ENCODE measurements around the gene NFATC1.

Gene NFATC1

DNA sequence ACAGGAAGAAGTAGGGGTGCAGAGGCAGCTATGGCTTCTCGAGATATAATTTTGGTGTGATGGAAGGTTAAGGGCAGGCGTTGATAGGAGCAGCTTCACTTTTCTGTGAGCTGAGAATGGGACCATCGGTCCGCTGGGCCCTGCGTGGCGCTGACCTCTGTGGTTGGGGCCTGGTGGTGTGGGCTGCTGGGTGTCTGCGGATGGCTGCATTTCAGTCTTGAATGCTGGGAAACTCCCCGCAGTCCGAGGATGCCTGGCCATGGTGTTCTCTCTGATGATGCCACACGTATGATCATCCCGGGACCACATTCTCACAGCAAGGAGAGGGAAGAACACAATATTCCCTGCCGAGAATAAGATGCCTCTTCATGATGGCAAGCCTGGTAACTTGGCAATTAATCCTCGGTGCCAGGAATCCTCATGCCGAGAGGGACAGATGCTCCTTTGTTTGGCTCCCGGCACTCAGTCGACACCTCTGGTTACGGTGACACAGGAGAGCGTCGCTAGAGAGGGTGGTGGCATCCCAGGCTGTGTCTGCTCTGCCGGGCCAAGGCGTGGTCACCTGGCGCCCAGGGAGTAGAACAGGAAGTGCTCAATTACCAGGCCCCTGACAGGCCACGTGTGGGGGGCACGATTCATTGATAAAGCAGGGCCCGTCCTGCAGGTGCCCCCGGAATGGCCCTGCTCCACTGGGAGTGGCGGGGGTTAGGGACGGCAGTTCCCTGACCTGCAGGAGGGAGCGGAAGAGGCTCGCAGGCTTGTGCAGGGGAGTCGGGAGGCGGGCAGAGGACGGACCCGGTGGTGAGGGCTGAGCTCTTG lies 164.5 kb downstream of the NFATC1 start:
- no peak for DNase-seq

DNA sequence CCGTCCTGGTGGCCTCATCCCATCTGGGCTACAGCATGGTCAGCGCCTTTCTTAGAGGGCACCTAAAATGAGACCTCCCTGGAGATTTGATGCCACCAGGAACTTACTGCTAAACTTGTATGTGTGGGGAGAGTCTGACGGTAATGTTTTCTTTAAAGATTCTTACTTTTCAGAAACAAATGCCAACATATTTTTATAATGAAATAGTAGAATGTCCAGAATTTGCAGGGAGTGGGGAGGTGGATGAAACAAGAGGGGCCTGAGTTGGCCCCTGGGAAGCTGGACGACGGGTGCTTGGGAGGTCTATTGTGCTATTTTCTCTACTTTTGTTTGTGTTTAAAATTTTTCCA lies 165.1 kb downstream of the NFATC1 start:
- no peak for DNase-seq

DNA sequence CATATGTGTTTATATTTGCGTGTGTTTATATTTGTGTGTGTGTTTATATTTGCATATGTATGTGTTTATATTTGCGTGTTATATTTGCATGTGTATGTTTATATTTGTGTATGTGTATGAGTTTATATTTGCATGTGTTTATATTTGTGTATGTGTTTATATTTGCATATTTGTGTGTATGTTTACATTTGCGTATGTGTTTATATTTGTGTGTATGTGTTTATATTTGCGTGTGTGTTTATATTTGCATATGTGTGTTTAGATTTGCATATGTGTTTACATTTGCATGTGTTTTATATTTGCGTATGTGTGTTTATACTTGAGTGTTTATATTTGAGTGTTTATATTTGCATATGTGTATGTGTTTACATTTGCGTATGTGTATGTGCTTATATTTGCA lies 168.2 kb downstream of the NFATC1 start:
- no peak for DNase-seq

DNA sequence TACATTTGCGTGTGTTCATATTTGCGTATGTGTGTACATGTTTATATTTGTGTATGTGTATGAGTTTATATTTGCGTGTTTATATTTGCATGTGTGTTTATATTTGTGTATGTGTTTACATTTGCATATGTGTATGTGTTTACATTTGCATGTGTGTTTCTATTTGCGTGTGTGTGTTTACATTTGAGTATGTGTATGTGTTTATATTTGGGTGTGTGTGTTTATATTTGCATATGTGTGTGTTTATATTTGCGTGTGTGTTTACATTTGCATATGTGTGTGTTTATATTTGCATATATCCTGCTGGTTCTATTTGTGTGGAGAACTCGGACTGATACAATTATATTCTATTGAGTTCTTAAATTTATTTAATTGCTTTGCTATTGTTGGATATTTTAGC lies 168.7 kb downstream of the NFATC1 start:
- no peak for DNase-seq

DNA sequence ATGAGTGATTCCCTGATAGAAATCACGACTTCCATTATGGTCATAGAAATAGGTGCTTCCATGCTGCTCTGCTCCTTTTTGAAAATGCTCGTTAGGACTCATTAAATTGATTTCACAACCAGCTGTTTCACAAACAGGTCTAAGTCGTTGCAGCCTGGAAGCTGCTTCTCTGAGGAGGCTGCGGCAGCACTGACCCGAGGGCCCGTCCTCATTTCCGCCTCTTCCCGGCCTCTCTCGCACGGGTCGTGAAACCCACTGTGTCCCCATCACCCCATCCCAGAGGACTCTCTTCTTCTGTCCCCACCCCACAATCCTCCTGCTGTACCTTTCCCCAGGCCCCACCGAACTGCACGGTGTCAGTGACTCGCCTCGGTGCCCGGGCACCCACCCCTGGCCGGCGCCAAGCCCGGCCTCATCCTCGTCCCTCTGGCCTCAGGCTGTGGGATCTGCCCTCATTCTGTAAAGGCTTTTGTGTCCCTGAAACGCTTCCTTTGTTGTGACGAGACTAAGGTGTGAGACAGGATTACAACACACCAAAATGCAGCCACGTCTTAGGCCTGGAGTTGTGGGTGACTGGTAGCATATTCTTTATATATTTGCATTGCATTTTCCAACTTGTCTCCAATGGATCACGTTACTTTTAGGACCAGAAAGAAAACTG lies 171.2 kb downstream of the NFATC1 start:
- no peak for DNase-seq

DNA sequence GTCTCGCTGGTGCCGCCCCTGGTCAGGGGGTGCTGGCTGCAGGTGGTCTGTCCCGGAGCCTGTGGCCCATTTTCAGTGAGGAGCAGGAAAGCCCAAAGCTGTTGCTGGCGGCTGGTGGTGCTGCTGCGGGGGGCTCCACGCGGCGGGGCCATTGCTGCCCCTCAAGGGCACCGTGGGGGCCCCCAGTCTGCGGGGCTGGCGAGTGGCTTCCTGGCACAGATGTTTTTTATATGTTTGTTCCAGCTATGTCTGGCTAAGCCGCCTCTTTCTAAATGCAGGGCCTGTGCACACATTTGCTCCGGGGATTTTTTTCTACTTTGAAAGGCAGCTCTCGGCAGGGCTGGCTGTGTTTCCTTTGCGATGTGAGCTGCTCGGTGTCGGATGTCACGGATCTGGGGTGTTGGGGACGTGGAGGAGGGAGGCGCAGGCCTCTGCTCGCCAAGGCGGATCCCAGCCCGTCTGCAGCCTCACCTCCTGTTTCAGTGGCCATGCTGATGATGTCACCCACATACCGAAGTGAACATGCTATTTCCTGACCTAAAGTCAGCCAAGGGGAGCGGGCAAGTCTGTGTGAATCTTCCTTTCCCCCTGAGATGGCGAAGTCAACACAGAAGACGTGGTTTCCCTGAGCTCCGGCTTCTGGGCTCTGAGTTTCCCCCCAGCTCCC lies 171.9 kb downstream of the NFATC1 start:
- DNase-seq, result no peak

DNA sequence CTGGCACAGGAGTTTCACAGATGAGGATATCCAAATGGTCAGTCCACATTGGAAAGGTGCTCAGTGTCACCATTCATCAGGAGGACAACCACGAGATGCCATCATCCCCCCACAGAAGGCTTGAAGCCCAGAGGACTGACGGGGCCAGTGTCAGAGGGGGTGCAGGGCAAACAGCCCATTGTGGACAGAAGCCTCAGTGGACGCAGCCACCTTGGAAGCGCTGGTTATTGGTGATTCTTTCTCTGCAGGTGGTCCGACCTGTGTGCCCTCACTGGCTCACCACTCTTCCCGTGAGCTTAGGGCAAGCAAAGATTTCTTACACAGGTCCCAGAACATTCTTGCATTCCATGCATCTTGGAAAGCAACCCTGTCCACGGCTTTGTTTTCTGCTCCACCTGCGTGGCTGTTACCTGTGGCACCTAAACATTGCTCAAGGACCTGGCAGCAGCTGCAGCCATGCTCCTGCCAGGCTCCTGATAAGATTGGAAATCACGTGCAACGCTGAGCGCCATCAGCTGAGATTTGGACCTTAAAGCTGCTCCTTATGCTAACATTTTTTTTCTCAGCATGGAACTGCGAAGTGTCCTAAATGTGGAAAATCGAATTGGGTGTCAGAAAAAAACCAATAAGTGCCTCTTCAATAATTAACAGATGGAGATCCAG lies 172.9 kb downstream of the NFATC1 start:
- no peak for DNase-seq

DNA sequence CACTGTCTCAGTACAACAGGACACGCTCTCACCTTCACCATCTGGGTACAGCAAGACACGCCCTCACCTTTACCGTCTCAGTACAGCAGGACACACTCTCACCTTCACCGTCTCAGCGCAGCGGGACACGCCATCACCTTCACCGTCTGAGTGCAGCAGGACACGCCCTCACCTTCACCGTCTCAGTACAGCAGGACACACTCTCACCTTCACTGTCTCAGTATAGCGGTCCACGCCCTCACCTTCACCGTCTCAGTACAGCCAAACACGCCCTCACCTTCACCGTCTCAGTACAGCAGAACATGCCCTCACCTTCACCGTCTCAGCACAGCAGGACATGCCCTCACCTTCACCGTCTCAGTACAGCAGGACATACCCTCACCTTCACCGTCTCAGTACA lies 174.0 kb downstream of the NFATC1 start:
- no peak for DNase-seq

DNA sequence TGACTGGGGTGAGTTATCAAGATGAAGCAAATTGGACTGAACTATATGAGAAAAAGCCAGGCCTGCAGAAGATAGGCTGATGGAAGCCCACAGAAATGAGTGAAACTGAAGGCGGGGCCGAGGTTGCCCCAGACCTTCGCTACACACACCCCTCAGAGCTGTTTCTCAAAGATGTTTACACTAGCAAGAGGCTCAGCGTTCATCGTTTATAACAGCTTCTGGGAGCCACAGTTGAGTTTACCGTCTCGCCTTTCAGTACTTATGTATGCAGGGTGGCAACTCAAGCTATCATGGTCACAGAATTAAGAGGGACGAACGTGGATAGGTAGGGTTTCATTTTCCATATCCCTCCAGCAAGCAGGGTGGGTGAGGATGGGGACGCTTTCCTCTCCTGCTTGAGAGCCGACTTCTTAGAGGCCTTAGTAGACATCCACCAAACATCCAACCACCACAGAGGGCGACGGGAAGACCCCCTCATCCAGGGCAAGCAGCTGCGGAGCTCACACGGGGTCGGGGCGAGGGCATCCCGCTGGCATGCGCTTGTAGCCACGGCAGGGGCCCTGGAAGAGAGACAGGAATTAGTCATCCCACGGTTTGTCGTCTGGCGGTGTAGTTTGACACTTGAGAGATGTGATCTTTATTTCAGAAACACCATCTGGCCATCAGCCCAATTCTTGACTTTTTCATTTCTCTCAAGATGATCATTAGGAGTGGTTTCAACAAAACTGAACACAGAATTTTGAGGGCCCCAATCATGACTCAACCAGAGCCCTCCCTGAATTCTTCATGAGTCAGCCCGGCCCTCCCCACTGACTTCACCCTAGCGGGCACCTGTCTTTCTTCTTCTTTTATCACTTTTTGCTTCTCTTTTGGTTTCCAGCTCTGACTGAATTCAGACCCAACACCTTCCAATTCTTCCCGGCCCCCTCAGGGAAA lies 174.8 kb downstream of the NFATC1 start:
- DNase-seq, result no peak

DNA sequence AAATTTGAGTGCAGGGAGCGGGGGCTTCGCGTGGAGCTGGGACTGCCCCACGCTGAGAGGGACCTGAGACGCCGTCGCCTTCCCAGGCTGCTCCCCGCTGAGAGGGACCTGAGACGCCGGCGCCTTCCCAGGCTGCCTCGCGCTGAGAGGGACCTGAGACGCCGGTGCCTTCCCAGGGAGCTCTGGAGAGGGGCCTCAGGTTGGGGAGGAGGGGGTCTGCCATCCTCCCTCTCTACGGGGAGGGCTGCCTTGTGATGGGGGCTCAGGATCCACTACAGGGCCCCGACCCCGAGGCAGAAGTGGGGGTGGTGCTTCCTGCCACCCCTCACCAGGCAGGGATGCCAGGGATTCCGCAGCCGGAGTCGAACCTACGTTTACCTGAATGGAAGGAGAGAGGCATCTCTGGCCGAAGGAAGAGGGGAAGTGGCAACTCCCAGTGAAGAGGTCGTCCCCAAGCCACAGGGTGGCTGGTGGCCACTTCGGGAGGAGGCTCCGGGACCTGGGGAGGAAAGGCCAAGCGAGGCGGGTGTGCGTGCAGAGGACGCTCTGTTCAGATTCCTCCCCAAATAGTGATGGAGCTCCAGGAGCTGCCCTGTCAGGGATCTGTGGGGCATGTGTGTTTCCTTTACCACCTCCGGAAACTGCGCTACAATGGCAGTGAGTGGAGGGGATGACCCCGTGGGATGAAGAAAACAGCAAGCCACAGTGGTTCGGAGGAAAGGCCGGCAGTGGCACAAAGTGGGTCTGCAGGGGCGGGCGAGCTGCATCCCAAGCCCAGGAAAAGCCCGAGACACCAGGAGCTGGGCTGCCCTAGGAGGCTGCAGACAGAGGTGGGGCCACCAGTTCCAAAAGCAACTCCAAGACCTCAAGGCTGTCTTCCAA lies 175.7 kb downstream of the NFATC1 start:
- no peak for DNase-seq

DNA sequence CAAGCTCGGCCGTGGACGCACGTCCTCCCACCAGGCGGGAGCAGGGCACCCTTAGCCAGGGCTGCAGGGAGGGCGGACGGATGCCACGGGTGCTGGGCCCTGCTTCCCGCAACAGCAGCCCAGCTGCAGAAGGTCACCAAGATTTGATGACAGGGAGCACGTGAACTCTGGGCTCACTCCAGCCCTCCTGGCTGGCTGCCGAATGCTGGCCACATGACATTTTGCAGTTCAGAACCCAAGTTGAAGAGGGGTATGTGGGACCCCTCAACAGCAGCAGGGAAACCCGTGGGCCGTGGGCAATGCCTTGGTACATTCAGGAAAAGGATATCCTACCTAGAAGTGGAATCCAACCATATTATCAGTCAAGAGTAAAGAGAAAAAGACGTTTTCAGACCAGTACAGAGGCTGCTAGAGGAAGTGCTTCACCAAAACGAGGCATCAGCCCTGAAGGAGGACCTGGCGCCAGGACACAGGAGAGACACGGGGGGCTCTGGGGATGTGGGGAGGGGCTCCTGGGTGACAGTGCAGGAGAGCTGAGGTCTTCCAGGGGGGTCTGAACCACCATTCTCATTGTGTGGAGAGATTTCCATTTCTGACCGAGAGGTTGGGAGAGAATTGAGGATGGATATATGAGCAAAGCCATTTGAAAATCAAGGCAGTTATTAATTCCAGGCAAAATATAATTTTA lies 176.5 kb downstream of the NFATC1 start:
- DNase-seq, result no peak

DNA sequence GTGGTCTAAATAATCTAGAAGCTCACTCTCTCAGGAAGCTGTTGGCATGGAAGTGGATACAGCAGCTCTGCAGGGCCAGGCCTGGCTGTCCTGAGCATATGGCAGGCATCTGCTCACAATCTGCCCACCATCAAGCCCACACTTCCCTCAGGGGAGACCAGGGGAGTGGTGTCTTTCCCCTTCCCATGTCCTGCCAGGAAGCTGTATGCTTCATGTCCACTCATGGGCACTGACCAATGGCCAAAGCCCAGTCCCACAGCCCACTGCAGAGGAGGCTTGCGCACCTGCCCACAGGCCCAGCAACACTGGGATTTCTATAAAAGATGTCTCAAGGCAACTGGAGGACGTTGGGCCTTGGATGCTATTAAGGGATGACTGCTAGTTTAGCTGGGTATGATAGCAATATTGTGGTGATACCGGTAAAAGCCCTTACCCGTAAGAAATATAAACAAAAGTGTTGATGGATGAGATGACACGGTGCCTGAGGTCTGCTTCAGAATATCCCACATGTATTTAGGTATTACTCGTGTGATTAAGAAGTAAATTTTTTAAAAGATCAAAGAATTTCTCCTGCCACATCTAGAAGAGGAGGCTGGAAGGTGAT lies 177.2 kb downstream of the NFATC1 start:
- DNase-seq, result no peak

DNA sequence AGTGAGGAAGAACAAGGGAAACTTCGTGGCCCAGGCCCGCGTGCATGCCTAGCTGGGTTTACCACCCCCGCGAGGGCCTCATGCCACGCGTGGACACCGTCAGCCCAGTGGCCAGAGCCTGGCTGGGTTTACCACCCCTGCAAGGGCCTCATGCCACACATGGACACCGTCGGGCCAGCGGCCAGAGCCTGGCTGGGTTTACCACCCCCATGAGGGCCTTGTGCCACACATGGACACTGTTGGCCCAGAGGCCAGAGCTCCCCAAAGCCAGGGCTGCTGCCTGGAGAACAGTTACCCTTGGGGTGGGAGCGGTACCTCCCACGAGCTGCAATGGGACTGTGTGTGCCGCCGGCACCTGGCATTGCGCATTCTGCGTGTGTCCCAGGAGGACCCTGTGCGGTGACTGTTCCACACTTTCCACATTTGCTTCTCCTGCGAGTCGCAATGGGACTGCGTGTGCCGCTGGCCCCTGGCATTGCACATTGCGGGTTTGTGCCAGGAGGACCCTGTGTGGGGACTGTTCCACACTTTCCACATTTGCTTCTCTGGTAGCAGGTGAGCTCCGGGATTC lies 178.3 kb downstream of the NFATC1 start:
- DNase-seq, result no peak

DNA sequence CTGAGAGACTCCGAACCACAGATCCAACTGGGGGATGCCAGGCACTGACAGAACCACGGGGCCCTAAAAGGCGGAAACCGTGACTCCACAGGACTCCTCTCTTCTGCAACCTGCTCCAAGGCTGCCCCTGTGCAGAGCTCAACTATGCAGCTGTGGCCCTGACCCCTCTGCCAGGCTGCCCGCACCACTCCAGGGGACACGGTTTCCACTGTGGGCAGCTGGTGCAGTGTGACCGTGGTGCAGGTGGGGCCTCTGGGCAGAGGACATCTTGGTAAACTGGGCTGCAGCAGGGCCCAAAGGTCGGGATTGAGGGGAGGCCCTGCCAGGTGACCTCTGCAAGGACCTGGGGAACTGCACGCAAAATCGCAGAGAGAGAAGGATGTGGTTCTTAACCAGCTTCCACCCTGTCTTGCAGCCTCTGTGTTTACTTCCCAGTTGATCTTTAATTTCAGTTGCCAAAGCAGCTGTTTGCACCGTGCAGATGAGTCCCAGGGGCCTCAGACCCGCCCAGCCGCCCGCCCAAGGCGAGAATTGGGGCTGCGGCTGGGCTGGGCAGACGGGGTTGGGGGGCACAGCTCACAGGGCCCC lies 179.3 kb downstream of the NFATC1 start:
- no peak for DNase-seq

DNA sequence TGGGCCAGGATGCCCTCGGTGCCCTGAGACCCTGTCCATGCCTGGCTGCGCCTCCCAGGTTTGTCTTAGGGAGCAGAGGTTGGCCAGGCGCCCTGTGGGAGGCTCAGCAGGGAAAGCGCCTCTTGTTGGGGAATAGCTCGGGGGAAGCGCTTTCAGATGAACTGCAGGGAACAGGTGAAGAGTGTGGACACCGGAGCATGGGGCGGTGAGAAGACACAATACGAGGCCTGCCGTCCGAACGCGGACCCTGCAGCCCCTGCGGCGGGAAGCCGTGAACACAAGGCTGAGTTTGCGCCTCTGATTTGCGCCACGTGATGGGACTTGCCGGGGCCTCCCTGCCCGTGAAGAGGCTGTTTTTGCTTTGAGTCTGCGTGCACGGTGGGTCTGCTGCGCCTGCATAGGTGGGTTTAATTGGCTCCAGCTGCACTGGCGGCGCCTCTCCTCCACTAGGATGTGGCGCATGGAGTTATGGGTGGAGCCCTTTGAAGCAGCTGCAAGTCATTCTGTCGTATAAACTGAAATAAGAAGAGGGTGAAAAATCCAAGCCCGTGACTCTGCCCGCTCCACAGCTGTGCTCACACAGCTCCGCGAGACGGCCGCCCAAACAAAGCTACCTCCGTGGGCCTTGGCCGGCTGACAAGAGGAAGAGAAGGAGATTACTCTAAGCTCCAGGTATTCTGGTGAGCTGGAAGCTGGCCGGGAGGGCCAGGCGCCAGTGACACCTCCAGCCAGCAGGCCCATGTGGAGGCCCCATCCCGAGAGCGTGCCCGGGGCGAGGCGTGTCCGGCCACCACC lies 180.4 kb downstream of the NFATC1 start:
- no peak for DNase-seq

DNA sequence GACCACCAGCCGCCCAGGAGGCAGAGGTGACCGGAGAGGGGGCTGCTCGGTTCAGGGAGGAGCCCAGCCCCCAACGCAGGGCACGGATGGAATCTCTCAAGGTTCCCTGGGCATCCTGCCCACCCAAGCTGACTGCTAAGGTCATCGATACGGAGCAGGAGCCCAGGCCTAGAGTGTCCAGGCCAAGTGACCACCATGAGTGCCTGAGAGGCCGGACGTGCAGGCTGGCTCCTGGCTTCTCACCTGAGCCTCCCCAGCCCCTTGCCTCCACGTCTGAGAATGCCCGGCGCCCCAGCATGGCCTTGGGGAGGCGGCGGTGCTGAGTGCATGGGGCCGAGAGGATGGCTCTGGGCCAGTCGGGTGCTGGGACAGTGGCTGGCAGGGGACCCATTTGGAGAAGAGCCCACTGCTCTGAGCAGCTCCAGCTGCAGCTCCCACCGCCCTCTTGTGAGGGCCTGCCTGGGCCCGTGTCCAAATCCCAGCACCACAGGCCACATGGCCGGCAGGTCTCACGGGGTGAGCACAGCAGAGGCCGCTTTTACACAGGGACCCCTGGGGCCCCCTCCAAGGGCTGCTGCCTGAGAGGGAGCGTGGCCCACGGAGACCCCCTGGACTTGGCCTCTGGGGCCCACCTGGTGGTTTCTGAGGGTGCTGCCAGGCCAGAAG lies 181.1 kb downstream of the NFATC1 start:
- no peak for DNase-seq

DNA sequence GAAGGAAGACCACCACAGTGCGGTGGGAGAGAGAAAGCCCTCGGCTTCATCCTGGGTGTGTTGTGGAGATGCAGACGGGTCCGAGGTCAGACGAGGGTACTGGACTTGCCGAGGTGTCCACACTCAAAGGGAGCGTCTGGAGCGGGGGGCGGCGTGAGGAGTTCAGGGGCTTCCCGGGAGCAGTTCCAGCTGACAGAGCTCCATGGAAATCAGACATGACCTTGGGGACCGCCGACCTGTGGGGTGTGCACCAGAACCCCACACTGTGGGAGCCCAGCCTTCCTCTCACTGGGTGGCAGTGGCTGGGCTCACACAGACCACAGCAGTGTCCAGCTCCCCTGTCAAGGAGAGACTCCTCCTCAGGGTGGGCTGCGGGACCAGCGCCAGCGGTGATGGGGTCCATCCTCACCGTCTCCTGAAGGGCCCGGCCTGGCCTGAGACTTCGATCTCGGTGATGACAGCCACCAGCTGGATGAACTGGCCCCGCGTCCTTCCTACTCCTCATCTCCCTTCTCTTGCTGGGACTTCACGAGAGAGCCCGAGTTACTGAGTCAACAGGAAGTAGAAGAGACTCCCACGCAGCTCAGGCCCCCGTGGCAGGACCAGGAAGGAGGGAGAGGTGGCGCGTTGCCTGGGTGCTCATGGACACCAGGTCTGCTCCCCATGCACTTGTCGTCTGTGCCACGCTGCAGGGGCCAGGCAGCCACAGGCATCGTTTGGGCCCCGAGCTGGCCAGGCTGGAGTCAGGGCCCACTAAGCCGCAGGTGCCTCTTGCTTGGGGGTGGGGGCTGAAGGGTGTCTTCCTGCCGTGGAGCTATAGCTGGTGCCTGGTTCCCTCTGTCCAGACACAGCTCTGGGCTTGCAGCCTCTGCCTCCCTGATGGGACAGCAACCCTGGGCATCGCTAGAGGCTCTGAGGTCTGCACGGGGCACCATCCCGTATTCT lies 182.0 kb downstream of the NFATC1 start:
- DNase-seq, result peak; percentile 46 to 80

Measured in inflammatory macrophage treated with lipopolysaccharide for 1 hour (primary cell).